CD4-positive, alpha-beta T cell (primary cell): Measurements from ENCODE around the gene UBE2E1. TPM values are rescaled to one million over a fixed set of nuclear protein-coding genes. Genes with fewer than 3 reads are reported as not detected.

Source experiments
- ATAC-seq: fragments of 200-7000 bp; cut with Tn5 transposase; one replicate; pipeline ENCODE4 v1.10.0; 2022; ENCODE audit warnings: mild to moderate bottlenecking; ENCODE audit not compliant: poor library complexity
- CTCF ChIA-PET: fragments of 350-600 bp; sonication (Branson Sonifier 250); formaldehyde crosslinking; loops from one replicate; lab custom pipeline; 2021; ENCODE audit warnings: antibody characterized with exemption, inconsistent platforms; lab: Charles Lee
- POLR2A ChIA-PET: fragments of 350-600 bp; sonication (Branson Sonifier 250); formaldehyde crosslinking; loops from one replicate; lab custom pipeline; 2021; ENCODE audit warnings: antibody characterized with exemption, inconsistent platforms; lab: Charles Lee
- DNase-seq, 14 experiments: peaks; one replicate each; pipeline ENCODE4 v3.0.0-alpha.2; 2013 to 2020; ENCODE audit warnings: mixed read lengths in 2 of 14
- H3K27ac ChIP-seq, 2 donors: one replicate each; pipeline versions ENCODE4 v1.5.1 to v1.7.0; 2013; ENCODE audit warnings: low read length in 2 of 2, low read depth in 1 of 2, mild to moderate bottlenecking in 1 of 2
- H3K27me3 ChIP-seq, 2 experiments: 1 replicate in 1 of 2; 2 replicates in 1 of 2; pipeline versions ENCODE4 v1.6.1 to v1.7.0; 2013; ENCODE audit warnings: low read length in 2 of 2, control low read depth in 1 of 2, mild to moderate bottlenecking in 1 of 2, moderate library complexity in 1 of 2; ENCODE audit not compliant: insufficient read depth in 2 of 2, control insufficient read depth in 1 of 2
- H3K36me3 ChIP-seq: one replicate; pipeline ENCODE4 v1.6.1; 2013; ENCODE audit warnings: low read length, control low read depth; ENCODE audit not compliant: insufficient read depth
- H3K4me1 ChIP-seq: one replicate; pipeline ENCODE4 v1.6.1; 2013; ENCODE audit warnings: low read length, control low read depth; ENCODE audit not compliant: insufficient read depth
- H3K4me3 ChIP-seq: one replicate; pipeline ENCODE4 v1.5.1; 2013; ENCODE audit warnings: mild to moderate bottlenecking, low read length, moderate library complexity
- H3K9me3 ChIP-seq, 2 experiments: 1 replicate in 1 of 2; 2 replicates in 1 of 2; pipeline versions ENCODE4 v1.6.1 to v1.7.0; 2013; ENCODE audit warnings: low read length in 2 of 2, mild to moderate bottlenecking in 2 of 2, control low read depth in 1 of 2, moderate library complexity in 1 of 2; ENCODE audit not compliant: control insufficient read depth in 1 of 2, insufficient read depth in 1 of 2
- H3K27ac Mint-ChIP-seq: one replicate; pipeline ENCODE4 v1.8.0; 2020; ENCODE audit warnings: mixed read lengths
- H3K27me3 Mint-ChIP-seq: one replicate; pipeline ENCODE4 v1.8.0; 2021; ENCODE audit warnings: mixed read lengths
- H3K36me3 Mint-ChIP-seq: one replicate; pipeline ENCODE4 v1.8.0; 2021; ENCODE audit warnings: low read depth, mixed read lengths
- H3K4me1 Mint-ChIP-seq: one replicate; pipeline ENCODE4 v1.8.0; 2021; ENCODE audit warnings: low read depth, mixed read lengths
- H3K4me3 Mint-ChIP-seq: one replicate; pipeline ENCODE4 v1.8.0; 2020; ENCODE audit warnings: mild to moderate bottlenecking, mixed read lengths
- H3K9me3 Mint-ChIP-seq: one replicate; pipeline ENCODE4 v1.8.0; 2020; ENCODE audit warnings: mixed read lengths
- intact Hi-C, 2 experiments: fragments of 100-400 bp; cut with DNase I in 1 of 2; cut with micrococcal nuclease in 1 of 2; formaldehyde crosslinking; loops; one replicate each; pipeline versions ENCODE4 v1.15.1 to v1.9.0; 2023 to 2025; cut with DNase I, micrococcal nuclease
- total RNA-seq, 174 experiments: library from RNA in 2 of 174; stranded (reverse) in 2 of 174; gene quantifications; one replicate each; pipeline ENCODE4 v1.2.3 and lab custom pipeline; 2021 to 2026
- TF ChIP-seq, protein P1 (sequence below): fragments of 200-600 bp; IDR thresholded peaks from one replicate; pipeline ENCODE4 v1.8.0; 2022; ENCODE audit warnings: antibody characterized with exemption, mild to moderate bottlenecking

The UBE2E1 gene
- total RNA-seq, 2 experiments from 2014 or later: 49.8 to 52.2 TPM

DNA sequence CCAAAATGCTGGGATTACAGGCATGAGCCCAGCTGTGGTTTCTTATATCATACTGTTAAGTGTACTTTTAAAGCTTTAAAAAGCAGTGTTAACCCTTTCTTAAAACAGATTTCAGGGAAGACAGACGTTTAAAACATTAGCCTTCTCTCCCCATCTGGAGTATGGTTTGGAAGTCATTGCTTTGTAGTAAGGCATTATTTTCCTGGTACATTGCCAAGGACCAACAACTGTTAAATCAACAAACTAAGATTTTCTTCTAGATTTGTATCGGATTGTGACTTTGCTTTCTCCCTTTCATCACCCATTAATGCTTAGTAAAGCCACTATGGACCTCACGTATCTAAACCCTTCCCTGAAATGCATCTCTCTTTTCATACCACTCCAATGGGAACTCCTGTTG, 50.5 kb downstream of the UBE2E1 start:
- H3K27ac ChIP-seq: no peak overlapping the region

DNA sequence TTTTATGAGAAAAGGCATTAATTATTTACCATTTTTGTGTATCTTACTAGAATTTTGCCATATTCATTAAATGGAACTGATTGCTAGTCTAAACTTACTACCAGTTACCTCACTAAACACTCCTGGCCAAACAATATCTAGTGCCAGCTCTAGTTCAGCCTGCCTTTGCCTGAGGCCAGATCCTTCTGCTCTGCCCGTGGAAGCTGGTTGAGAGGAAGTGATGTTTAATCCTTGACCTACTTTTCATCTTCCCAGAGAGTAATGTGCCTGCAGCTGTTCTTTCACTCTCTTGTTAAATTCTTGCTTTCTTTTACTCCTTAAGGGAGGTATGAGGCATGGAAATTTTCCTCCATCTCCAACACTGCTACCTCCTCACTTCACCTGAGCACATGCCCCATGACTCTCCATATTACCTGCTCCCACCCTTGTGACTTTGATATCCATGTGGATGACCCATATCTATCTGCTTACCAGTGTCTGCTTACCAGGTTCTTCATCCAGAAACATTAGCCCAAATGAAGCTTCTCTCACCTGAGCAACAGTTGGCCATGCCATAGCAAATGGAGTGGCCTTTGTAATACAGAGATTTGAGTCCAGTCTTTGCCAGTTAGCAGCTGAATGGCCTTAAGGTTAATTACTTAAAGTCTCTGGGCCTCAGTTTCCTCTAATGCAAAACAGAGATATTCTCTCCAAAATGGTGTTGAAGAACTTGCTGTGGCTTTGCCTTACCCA, 53.4 kb downstream of the UBE2E1 start:
- CTCF ChIA-PET: no interaction called here
- TF ChIP-seq, protein P1, sequence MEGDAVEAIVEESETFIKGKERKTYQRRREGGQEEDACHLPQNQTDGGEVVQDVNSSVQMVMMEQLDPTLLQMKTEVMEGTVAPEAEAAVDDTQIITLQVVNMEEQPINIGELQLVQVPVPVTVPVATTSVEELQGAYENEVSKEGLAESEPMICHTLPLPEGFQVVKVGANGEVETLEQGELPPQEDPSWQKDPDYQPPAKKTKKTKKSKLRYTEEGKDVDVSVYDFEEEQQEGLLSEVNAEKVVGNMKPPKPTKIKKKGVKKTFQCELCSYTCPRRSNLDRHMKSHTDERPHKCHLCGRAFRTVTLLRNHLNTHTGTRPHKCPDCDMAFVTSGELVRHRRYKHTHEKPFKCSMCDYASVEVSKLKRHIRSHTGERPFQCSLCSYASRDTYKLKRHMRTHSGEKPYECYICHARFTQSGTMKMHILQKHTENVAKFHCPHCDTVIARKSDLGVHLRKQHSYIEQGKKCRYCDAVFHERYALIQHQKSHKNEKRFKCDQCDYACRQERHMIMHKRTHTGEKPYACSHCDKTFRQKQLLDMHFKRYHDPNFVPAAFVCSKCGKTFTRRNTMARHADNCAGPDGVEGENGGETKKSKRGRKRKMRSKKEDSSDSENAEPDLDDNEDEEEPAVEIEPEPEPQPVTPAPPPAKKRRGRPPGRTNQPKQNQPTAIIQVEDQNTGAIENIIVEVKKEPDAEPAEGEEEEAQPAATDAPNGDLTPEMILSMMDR: no peak
- Histone ChIP-seq H3K27me3 (no peaks in the 10 kb centered on the region), H3K27ac (no peak overlapping the region), H3K4me3 (no peak overlapping the region), H3K9me3 (no peaks in the 10 kb centered on the region), H3K36me3 (peaks cover 11% of the 10 kb centered on the region), H3K4me1 (peaks cover 33% of the 10 kb centered on the region)
- peaks cover 23% of the 10 kb centered on the region for H3K36me3 Mint-ChIP-seq
- peaks cover 83% of the 10 kb centered on the region for H3K4me1 Mint-ChIP-seq
- DNase-seq: peak in 1 of 14 experiments; percentile 15
- H3K27ac Mint-ChIP-seq: no peak overlapping the region
- no peak for ATAC-seq
- no peaks in the 10 kb centered on the region for H3K27me3 Mint-ChIP-seq
- intact Hi-C loops: no loop called here
- H3K4me3 Mint-ChIP-seq: peak overlapping the region; percentile 36
- POLR2A ChIA-PET: interaction anchor here (0.7 to 1.1 kb wide), 2 partner anchors 12 to 58 kb away, joined by 3 to 4 read pairs; partner anchors contain the start of genes NKIRAS1 and RPL15
- no peaks in the 10 kb centered on the region for H3K9me3 Mint-ChIP-seq

More for the DNA sequence above, 50.5 kb downstream of the UBE2E1 start:
- ATAC-seq (no peak), DNase-seq (no peak)
- Mint-ChIP-seq H3K9me3 (no peaks in the 10 kb centered on the region), H3K36me3 (peaks cover 28% of the 10 kb centered on the region), H3K27ac (no peak overlapping the region), H3K27me3 (no peaks in the 10 kb centered on the region), H3K4me3 (no peak overlapping the region), H3K4me1 (peaks cover 61% of the 10 kb centered on the region)
- H3K36me3 ChIP-seq: peaks cover 7% of the 10 kb centered on the region
- no peaks in the 10 kb centered on the region for H3K27me3 ChIP-seq
- CTCF ChIA-PET: no interaction called here
- H3K9me3 ChIP-seq: no peaks in the 10 kb centered on the region
- TF ChIP-seq, protein P1: no peak
- intact Hi-C loops: no loop called here
- H3K4me3 ChIP-seq: no peak overlapping the region
- H3K4me1 ChIP-seq: peaks cover 33% of the 10 kb centered on the region
- POLR2A ChIA-PET: no interaction called here

DNA sequence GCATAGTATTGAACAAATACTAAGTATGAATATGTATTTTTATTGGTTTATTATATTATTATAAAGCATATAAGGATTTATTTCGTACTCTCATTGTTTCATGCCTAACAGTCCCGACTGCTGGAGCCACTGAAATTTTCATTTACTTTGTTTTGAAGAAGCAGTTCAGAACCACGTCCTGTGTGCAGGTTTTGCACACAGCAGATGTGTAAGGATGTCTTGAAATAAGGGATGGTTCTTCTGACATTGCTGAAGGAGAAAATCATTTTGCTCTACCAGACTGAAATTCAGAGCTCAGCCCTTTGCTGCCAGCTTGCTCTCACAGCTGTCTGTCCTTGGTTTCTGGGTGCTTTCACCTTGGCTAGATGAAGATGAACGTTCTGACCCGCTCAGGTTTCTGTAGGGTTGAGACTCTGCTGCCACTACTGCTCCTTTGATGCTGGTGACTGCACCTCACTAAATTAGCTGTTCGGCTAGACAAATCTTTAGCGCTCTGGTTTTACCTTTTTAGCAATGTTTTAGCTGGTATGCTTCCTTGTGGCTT, 54.2 kb downstream of the UBE2E1 start:
- no peak for ATAC-seq
- Mint-ChIP-seq H3K4me3 (no peak overlapping the region), H3K9me3 (no peaks in the 10 kb centered on the region), H3K27me3 (no peaks in the 10 kb centered on the region), H3K27ac (no peak overlapping the region), H3K36me3 (peaks cover 29% of the 10 kb centered on the region), H3K4me1 (peaks cover 81% of the 10 kb centered on the region)
- Histone ChIP-seq H3K36me3 (peaks cover 11% of the 10 kb centered on the region), H3K4me3 (no peak overlapping the region), H3K9me3 (no peaks in the 10 kb centered on the region), H3K27ac (no peak overlapping the region), H3K27me3 (no peaks in the 10 kb centered on the region), H3K4me1 (peaks cover 33% of the 10 kb centered on the region)
- no peak for DNase-seq
- intact Hi-C loops: no loop called here
- ChIA-PET POLR2A (interaction anchor here (1.1 kb wide), 1 partner anchor 57 kb away, joined by 3 read pairs; the partner anchor contains the start of genes NKIRAS1 and RPL15), CTCF (no interaction called here)
- TF ChIP-seq, protein P1: no peak
